ENCODE measurements around the gene HCFC1R1.

The HCFC1R1 gene

DNA sequence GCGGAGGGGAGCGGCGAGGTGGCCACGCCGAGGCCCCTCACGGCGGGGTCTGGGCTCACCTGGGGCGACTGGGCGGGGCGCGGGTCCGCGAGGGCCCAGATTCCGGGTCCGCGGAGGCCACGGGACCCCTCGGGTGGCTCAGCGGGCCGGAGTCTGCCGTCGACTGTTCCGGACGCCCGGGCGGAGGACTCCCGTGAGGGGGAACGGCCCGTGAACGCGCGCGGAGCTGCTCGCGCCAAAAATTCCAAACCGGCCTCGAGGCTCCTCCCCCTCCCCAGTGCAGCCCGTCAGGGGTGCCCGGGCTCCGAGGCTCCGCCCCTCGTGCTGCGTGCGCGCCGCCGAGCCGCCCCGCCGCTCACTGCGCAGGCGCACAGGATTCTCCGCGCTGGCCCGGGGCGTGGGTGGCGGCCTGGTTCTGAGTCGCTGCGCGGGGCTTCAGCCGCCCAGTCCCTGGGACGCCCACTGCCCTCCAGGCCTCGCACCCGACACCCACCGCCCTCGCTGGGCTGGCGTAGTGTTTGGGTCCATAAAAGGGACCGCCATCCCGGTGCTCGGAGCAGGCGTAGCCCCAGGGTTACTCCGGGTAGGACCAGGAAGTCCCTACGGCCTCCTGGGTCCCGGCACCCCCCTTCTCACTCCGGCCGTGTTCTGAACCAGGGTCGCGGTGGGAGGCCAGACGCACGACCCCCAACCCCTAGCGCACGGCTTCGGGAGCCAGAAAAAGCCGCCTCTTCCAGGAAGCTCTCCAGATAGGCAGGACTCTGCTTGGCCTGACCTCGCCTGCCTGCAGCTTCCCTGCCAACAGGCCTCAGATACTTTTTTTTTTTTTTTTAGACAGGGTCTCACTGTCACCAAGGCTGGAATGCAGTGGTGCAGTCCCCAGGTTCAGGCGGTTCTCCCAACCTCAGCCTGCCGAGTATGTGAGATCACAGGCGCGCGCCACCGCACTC lies 43.2 kb downstream of the HCFC1R1 start, which contains the start of gene PKMYT1:
PKMYT1 (minus strand) TSS at position 220 of the 950 bp plus-strand sequence. CDS start 789 bp downstream, outside the sequence.
- DNase-seq (ENCODE audit: low spot score), result peak; percentile 100
- TF ChIP-seq CTCF (IDR thresholded peaks at IDR 0.05; ENCODE audit: extremely low read depth, missing control alignments), result no peak

GRCh38 chr16:2979669-2980226 lies 44.0 kb downstream of the HCFC1R1 start:
- no peak for TF ChIP-seq CTCF (IDR thresholded peaks at IDR 0.05; ENCODE audit: extremely low read depth, missing control alignments)
- DNase-seq (ENCODE audit: low spot score), result peak; percentile 59

GRCh38 chr16:2977440-2977839 lies 46.3 kb downstream of the HCFC1R1 start:
- DNase-seq (ENCODE audit: low spot score), result no peak
- no peak for TF ChIP-seq CTCF (IDR thresholded peaks at IDR 0.05; ENCODE audit: extremely low read depth, missing control alignments)

DNA sequence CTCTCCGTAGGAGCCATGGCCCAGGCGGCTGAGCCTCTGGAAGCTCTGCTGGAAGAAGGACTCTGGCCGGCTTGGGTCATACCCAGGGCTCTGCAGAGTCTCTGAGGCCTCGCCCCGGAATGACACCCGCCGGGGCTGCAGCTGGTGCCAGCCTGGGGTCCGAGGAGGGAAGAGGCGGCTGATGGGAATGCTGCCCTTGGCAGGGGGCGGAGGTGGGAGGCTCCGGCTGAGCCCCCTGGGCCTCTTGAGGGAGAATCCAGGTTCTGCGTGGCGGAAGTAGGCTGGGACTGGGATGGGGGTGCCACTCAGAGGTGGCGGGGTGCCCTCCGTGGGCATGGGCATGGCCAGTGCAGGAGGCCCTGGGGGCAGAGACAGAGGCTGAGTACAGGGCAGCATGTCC lies 47.1 kb downstream of the HCFC1R1 start:
- no peak for DNase-seq (ENCODE audit: low spot score)
- no peak for TF ChIP-seq CTCF (IDR thresholded peaks at IDR 0.05; ENCODE audit: extremely low read depth, missing control alignments)

- no peak for TF ChIP-seq CTCF (IDR thresholded peaks at IDR 0.05; ENCODE audit: extremely low read depth, missing control alignments)
These were observed 47.5 kb downstream of the HCFC1R1 start for GRCh38 chr16:2976201-2976600.

GRCh38 chr16:2975161-2975795 lies 48.5 kb downstream of the HCFC1R1 start:
- TF ChIP-seq CTCF (IDR thresholded peaks at IDR 0.05; ENCODE audit: extremely low read depth, missing control alignments), result no peak
- DNase-seq (ENCODE audit: low spot score), result no peak

More at GRCh38 chr16:2976201-2976600, 47.5 kb downstream of the HCFC1R1 start:
- DNase-seq (ENCODE audit: low spot score), result no peak
